GM12892 (cell line): ENCODE data around the gene COP1.

ENCODE experiments used
- DNase-seq: peaks from one replicate; pipeline ENCODE4 v3.0.0; 2011; ENCODE audit not compliant: insufficient read length
- FAIRE-seq: peaks from 2 replicates; lab custom pipeline; 2011; peaks lifted over from hg19 to GRCh38; lab: Jason Lieb, UNC
- POLR2A ChIP-seq: IDR thresholded peaks from 2 replicates; pipeline ENCODE4 v1.6.1; 2011; ENCODE audit warnings: low read depth, low read length, control low read depth
- POLR2AphosphoS5 ChIP-seq: IDR thresholded peaks from 2 replicates; pipeline ENCODE4 v1.6.1; 2011; ENCODE audit warnings: low read depth, low read length, control low read depth
- TAF1 ChIP-seq: IDR thresholded peaks from 2 replicates; pipeline ENCODE4 v1.6.1; 2011; ENCODE audit warnings: low read depth, mild to moderate bottlenecking, control low read depth, low read length, borderline replicate concordance

The COP1 gene

GRCh38 chr1:176165573-176165972 is 41.5 kb downstream of the COP1 start:
- DNase-seq (no peak), FAIRE-seq (no peak)
- TF ChIP-seq POLR2AphosphoS5: no peak
- no peak for TF ChIP-seq TAF1
- TF ChIP-seq POLR2A: no peak

GRCh38 chr1:176164014-176164678 is 42.9 kb downstream of the COP1 start:
- TF ChIP-seq POLR2A: no peak
- no peak for FAIRE-seq
- no peak for DNase-seq

GRCh38 chr1:176159993-176160392 is 47.1 kb downstream of the COP1 start:
- FAIRE-seq: no peak
- no peak for TF ChIP-seq TAF1
- TF ChIP-seq POLR2A: no peak
- TF ChIP-seq POLR2AphosphoS5: no peak

GRCh38 chr1:176157995-176158394 is 49.1 kb downstream of the COP1 start:
- DNase-seq: no peak
- no peak for FAIRE-seq
- TF ChIP-seq POLR2A (no peak), POLR2AphosphoS5 (no peak), TAF1 (no peak)

More at GRCh38 chr1:176159993-176160392, 47.1 kb downstream of the COP1 start:
- no peak for DNase-seq

GRCh38 chr1:176149939-176150807 is 56.9 kb downstream of the COP1 start:
- no peak for DNase-seq
- TF ChIP-seq TAF1 (no peak), POLR2AphosphoS5 (no peak), POLR2A (no peak)
- no peak for FAIRE-seq

GRCh38 chr1:176144526-176144925 is 62.6 kb downstream of the COP1 start:
- FAIRE-seq (no peak), DNase-seq (no peak)
- no peak for TF ChIP-seq POLR2A
- no peak for TF ChIP-seq POLR2AphosphoS5

- TF ChIP-seq POLR2AphosphoS5 (no peak), POLR2A (no peak), TAF1 (no peak)
- FAIRE-seq (no peak), DNase-seq (no peak)
Observed at GRCh38 chr1:176142973-176143372, 64.1 kb downstream of the COP1 start.

- FAIRE-seq (no peak), DNase-seq (no peak)
- TF ChIP-seq TAF1 (no peak), POLR2A (no peak), POLR2AphosphoS5 (no peak)
Observed at GRCh38 chr1:176141449-176141848, 65.6 kb downstream of the COP1 start.

GRCh38 chr1:176136891-176137290 is 70.2 kb downstream of the COP1 start:
- DNase-seq (no peak), FAIRE-seq (no peak)
- TF ChIP-seq TAF1 (no peak), POLR2A (no peak), POLR2AphosphoS5 (no peak)

- no peak for DNase-seq
- FAIRE-seq: no peak
- TF ChIP-seq TAF1 (no peak), POLR2AphosphoS5 (no peak), POLR2A (no peak)
Observed at GRCh38 chr1:176134666-176135065, 72.4 kb downstream of the COP1 start.

- FAIRE-seq (no peak), DNase-seq (no peak)
Observed at GRCh38 chr1:176122282-176122681, 84.8 kb downstream of the COP1 start.

GRCh38 chr1:176119549-176119948 is 87.5 kb downstream of the COP1 start:
- TF ChIP-seq TAF1 (no peak), POLR2AphosphoS5 (no peak), POLR2A (no peak)
- FAIRE-seq: no peak
- no peak for DNase-seq

More at GRCh38 chr1:176122282-176122681, 84.8 kb downstream of the COP1 start:
- no peak for TF ChIP-seq POLR2A
- TF ChIP-seq TAF1: no peak
- TF ChIP-seq POLR2AphosphoS5: no peak
